GM18508 (cell line): ENCODE results near the gene FRS2.
A peak's percentile ranks its signal among the peaks of the same experiment; 100 is the strongest.
"Not testable (repeated sequence)": the region's sequence is repeated elsewhere in the genome, so short reads cannot be mapped to it uniquely, and the experiment has no call there.

Experiments used
- ATAC-seq: cut with Tn5 transposase; IDR thresholded peaks from one replicate; pipeline ENCODE4 v1.9.1; 2021; ENCODE audit warnings: moderate number of reproducible peaks; ENCODE audit not compliant: insufficient read depth, unreplicated experiment

Gene FRS2, protein sequence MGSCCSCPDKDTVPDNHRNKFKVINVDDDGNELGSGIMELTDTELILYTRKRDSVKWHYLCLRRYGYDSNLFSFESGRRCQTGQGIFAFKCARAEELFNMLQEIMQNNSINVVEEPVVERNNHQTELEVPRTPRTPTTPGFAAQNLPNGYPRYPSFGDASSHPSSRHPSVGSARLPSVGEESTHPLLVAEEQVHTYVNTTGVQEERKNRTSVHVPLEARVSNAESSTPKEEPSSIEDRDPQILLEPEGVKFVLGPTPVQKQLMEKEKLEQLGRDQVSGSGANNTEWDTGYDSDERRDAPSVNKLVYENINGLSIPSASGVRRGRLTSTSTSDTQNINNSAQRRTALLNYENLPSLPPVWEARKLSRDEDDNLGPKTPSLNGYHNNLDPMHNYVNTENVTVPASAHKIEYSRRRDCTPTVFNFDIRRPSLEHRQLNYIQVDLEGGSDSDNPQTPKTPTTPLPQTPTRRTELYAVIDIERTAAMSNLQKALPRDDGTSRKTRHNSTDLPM

DNA sequence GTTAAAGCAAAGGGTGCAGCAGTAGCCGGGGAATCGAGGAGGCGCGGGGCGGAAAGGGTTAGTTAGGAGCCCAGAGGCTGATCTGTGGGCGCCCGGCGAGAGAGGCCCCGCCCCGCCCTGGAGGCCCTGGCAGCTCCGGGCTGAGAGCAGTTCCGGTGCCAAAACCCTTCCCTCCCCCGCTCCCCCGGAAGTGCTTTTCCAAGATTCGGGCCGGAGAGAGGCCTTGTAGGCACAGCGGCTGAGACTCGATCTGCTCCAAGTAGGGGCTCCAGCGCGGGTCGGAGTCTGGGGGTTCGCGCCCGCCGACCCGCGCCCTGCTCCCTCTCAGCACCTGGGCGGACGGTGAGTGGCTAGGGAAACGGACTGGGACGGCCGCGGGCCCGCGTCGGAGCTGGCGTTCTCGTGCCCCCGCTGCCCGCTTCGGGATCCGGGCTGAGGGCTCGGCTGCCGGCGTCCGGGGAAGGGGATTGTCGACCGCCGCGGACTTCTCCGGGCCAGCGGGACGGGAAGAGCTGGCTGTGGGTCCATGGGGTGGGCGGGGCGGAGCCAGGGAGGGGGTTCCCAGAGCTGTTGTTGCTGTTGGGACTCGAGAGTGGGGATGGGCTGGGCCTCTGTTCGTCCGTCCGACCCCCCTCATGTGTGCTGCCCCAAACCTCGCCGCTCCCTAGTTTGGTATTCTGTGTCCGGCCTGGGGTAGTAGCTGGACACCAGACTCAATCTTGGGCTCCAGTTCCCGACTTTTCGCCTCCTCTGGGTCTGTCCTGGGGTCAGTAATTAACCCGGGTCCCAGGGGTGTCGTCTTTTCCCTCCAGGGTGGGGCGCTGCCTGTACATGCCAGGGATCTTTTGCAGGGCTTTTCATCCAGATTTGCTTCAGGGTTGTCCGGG lies at the start of gene FRS2:
TSS of gene FRS2 (plus strand) at position 200 of the 887 bp plus-strand sequence. CDS start 98,643 bp downstream, outside the sequence.
- peak; percentile 84 for ATAC-seq

DNA sequence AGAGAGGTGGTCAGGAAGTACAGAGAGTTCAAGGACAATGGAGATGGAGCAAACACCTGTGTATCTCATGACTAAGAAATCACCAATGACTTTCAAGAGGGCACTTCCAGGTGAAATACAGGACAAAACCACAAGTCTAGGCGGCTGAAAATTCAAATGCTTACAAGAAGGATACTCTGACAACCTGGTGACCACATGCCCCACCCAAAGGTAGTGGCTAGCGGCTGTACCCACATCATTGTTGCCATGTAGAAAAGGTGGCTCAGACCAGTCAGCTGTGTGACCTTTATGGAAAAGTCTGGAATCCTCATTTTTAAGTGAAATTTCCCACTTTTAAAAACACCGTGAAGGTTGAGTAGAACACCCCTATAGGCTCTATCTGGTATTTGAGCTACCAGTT lies 48.6 kb upstream of the FRS2 start:
- no peak for ATAC-seq

DNA sequence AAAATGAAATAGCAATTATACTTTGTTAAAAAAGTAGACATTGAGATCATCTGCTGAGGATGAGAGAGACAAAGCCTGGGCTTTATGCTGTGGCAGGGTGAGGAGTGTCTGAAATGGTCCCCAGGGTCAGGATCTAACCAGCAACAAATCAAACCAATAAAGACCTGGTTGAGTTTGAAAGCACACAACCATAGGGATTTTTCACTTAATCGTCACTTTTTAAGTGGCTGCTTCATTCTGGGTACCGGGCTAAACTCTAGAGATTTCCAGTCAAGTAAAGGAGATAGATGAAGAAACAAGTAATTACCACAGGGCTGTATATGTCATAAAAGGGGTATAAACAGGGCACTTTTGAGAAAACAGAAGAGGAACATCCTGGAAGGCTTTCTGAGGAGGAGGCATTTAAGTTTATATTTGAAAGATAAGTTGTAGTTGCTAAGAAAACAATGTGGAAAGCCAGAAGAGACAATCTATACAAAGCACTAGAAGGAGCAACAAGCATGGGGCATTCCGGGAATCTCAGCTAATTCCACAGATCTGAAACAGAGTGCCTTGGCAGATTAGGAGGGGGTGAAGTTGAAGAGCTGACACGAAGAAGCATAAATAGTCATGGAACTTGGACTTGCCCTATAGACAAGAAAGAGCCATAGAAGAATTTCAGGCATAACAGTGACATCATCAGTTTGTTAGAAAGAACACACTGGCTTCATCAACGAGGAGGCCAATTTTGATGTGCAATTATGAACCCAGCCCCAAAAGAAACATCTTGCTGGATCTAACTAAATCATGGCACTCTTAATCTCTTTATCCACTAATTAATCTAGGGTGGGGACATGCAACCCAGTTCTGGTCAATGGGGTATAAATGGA lies 46.9 kb upstream of the FRS2 start:
- ATAC-seq, result no peak

DNA sequence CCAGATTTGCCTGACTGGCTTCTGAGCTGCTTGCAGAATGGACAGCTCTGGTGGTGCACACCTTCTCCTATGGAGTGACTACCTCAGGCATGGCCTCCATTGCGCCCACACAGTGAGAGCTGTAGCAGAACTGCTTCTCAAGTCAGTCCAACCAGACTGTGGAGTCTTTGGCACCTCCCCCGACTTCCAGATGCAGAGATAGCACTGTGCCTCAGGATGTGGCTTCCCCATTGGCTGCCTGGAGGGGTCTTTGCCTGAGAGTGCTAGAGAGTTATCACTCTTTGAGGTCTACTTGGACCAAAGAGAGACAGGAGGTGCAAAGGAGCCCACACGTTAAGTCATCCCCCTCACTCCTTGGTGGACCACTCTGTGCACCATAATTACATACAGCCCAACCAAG lies 44.8 kb upstream of the FRS2 start:
- ATAC-seq, result no peak

DNA sequence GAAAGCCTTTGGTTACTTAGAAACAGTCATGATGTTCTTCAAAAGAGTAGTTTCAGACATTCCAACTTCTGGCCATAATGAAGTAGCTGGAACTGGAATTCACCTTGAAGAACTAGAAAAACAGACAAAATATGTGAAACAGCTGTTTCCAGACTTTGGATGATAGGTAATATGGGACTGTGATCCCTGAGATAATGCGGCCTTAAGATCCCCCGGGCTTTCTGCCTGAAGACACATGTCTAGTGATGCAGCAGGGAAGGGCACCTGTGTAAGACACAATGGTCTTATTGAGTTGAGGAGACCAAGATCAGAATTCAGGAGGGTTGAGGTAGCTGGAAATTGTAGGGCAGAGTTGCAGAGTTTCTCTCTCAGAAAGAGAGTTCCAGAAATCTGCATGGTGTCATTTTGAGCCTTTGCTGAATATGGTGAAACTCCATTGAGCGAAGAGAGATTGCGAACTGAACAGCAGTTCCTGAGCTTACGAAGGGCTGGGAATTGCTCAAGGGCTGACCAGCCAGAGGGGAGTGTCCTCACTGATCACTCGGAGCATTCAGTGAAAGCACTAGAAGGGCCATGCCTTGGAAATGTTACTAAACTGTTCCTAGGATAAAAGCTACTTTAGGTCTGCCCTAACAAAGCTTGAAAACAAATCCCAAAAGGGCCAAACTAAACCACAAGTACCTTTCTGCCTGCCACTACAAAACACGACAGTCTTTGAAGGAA lies 41.7 kb upstream of the FRS2 start:
- no peak for ATAC-seq

DNA sequence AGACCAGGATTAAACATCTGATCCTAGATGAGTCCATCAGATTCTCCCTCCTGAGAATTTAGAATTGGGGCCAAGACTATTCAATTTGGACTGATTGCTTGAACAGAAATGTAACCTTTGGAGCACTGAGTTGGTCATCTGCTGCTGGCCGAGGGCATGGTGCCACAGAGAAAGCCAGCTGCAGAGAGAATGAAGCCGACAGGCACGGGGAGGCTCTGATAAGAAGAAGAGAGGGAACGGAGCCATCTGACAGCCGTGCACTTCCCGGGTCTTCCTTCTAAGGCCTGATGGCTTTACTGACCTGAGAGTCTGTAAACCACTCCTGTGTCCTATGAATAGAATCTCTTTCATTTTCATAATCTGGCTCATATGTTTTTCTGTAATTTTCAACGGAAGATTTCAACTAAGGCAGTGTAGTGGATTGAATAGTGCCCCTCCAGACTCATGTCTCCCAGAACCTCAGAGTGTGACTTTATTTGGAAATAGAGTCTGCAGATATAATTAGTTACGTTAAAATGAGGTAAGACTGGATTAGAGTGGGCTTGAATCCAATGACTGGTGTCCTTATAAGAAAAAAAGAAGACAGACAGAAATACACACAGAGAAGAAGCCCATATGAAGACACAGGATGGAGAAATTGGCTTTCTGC lies 39.1 kb upstream of the FRS2 start:
- no peak for ATAC-seq

DNA sequence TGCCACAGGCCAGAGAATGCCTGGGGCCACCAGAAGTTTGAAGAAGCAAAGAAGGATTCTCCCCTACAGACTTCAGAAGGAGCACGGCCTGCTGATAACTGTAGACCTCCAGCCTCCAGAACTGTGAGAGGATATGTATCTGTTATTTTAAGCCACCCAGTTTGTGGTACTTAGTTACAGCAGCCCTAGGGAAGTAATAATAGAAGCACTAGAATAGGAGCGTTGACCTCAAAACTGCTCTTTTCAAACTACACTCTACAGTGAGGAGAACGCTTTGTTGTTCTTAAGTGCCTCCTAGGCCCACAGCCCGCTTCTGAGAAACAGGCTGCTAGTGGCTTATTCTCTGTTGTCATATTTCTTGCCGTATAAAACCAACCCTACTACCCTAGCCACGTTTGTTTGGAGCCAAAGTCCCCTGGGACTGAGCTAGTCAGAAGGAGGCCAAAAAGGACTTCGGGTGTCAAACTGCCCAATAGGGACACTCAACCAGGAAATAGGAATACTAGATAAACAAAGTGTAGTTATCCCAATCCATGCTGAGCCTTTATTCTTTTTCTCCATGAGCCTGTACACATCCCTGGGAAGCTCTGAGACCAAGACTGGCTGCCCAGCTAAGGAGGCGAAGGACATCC lies 38.5 kb upstream of the FRS2 start:
- ATAC-seq, result no peak

DNA sequence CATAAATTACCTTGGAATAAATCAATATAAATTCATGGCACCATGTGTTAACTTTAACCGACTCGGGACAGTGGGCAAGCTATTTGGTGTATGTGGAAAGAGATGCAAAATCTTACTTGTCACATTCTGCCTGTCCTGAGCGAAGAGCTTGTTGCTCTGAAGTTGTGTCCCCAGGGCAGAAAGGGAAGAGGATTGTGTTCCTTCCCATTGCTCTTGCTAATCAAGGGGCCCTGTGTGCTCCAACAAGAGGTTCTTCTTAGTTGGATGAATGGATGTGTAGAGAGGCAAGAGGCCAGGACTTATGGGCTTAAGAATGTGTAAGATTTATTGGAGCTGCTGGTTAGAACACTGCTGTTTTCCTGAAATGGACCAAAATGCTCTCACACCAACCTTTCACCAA lies 36.5 kb upstream of the FRS2 start:
- ATAC-seq, result no peak

DNA sequence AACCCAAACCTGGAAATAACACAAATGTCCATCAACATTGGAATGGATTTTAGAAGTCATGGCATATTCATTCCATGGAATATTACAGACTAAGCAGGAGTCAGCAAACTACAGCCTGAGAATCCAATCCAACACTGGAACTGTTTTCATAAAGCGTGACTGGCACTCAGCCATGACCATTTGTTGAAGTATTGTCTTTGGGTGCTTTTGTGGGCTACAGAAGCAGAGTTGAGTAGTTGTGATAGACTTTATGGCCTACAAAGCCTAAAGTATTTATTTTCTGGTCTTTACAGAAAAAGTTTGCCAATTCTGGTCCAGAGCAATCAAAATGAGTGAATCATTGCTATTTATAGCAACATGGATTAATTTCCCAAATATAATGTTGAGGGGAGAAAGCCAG lies 34.5 kb upstream of the FRS2 start:
- no peak for ATAC-seq

DNA sequence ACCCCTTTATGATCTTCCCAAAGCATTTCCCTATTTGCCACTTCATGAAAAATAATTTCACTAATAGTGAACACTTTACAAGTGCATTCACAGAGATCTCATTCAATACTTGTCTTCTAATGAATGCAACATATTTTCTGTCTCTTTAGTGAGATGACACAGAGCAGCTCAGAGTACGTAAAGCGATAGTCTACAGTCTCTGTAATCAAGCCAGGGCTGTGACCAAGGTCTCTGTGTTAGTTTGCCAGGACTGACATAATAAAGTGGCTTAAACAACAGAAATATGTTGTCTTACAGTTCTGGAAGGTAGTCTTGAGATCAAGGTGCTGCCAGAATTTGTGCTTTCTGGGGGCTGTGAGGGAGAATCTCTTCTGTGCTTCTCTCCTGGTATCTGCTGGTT lies 33.1 kb upstream of the FRS2 start:
- no peak for ATAC-seq

DNA sequence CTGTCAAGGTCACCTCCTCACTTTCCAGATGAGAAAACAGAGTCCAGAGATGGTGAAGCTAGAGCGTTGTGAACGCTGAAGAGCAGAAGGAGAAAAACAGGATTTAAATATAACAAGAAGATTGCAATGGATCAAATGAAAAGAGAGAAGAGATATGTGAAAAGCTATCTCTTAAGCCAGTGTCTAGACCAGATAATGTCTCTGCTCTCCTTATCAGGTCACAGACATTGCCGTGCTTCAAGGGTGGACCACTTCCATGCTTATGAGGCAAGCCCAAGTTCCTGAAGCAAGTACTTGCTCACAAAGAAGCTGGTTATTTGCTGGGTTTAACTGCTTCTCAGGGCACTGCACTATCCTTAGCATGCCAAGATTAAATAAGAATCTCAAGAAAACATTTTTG lies 31.6 kb upstream of the FRS2 start:
- ATAC-seq, result no peak

DNA sequence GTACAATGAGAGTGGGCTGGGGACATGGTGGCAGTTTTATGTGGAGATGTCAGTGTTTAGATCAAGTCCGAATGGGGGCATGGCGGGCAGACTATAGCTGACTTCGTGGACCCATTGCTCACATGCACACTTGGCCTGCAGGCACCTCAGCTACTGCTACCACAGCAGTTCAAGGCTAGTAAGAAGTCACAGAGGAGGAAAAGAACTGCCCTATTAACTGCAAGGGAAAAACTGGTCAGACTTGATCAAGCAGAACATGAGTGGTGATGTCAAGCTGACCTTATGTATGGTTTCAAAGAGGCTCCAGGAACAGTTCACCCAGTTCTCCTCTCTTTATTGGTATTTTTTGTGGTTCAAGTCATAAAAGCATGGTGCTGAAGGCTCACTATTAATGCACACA lies 30.2 kb upstream of the FRS2 start:
- no peak for ATAC-seq

DNA sequence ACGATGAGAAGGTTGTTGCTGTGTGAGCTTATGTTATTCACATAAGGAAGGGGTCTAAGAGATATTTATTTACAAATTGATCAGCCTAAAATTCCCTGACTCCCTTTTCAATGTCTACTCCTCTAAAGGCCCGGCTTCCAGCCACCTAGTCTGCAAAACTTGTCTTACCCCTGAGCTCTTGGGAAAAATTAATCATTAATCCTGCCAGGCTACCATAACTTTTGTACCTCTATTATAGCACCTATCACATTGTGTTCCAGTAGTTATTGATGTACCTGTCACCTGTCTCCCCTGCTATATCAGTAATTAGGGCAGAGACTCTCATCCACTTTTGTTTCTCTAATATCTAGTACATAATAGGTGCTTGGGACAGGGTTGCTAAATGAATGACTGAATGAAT lies 29.3 kb upstream of the FRS2 start:
- ATAC-seq, result no peak

DNA sequence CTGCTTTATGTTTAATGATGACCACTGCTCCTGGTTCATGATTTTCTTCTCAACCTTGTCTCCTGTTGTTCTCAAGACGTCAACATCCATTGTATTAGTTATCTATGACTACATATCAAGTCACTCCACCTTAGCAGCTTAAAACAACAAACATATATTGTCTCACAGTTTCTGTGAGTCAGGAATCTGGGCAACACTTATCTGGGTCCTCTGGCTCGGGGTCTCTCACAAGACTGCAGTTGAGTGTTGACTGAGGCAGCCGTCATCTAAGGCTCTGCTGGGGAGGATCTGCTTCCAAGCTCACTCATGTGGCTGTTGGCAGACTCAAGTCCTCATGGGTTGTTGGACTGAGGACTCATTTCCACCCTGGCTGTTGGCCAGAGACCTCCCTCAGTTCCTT lies 27.3 kb upstream of the FRS2 start:
- ATAC-seq, result no peak

DNA sequence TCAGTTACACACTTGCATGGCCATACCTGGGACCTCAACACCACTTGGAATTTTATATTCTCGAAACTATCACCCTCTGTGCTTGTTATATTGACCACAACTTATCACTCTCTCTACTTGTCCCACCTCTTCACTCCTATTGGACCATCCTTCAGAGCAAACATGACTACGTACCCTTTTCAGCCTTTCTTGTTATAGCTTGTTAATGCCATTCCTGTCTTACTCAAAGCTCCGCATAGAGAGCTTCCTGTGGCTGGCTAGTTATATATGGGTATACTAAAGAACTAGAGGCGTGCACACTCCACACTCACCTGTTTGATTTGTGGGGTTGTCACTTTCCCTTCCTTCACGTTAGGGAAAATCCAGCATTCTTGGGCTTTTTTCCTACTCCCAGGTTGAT lies 26.3 kb upstream of the FRS2 start:
- ATAC-seq, result no peak

DNA sequence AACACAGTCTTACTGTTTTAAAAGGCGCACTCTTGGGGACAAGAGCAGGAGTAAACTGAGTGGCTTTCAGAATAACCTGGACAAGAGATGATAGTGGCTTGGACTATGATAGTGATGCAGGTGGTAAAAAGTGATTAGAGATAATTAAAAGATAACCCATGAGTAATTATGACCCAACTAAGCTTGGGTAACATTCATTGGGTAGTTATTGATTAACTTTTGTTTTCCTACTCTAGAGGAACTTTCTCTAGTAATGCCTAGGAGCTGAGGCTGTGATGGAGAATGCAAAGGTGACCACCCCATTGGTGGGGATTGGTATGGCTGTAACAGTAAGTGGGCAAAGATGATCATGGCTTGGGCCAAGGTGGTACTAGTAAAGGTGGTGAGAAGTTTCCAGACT lies 22.3 kb upstream of the FRS2 start:
- ATAC-seq, result no peak

DNA sequence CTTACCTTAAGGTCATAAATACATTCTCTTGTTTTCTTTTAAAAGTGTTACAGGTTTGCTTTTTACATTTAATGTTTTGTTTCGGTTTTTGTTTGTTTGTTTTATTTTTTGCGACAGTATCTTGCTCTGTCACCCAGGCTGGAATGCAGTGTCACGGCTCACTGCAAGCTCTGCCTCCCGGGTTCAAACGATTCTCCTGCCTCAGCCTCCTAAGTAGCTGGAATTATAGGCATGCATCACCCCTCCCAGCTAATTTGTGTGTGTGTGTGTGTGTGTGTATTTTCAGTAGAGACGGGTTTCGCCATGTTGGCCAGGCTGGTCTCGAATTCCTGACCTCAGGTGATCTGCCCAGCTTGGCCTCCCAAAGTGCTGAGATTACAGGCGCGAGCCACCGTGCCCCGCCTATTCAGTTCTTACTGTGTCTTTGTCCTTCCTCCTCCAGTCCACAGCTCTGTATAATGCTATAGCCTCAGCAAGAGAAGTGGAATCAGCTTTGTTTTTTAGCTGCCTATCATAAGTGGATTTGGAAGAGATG lies 17.5 kb upstream of the FRS2 start:
- not testable (repeated sequence) for ATAC-seq

DNA sequence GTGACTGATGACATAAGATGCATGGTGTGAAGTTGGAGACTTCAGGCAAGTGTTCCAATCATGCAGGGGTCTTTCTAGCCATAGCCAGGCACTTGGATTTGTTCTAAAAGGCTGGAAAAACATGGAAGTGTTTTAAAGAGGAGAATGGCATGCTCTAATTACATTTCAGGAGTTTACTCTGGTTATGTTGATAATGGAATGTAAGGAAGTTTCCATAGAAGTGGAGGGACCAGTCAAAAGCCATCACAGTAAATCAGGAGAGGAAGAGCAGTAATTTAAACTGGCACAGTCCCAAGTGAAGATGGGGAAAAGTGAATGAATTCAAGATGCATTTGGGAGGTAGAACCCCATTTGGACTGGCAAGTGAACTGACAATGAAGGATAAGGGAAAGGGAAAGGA lies 13.9 kb upstream of the FRS2 start:
- no peak for ATAC-seq

DNA sequence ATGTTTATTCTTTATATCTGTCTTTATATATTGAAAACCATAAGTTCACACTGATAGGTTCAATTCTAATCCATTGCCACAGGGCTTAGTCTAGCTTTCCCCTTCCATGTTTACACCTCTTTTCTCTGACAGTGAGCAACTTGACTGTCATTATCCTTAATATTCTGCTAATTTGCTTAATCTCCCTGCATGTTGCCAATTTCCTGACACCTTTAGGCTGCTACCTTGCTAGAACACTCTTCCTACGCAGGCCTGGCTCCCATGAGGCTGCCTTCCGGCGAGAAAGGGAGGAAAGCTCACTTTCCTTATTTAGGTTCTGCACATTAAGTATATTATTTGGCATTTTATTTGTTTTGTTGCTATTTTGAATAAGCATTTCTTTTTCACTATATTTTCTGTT lies 12.8 kb upstream of the FRS2 start:
- no peak for ATAC-seq
